ENCODE measurements around the gene CALU.

The CALU gene

DNA sequence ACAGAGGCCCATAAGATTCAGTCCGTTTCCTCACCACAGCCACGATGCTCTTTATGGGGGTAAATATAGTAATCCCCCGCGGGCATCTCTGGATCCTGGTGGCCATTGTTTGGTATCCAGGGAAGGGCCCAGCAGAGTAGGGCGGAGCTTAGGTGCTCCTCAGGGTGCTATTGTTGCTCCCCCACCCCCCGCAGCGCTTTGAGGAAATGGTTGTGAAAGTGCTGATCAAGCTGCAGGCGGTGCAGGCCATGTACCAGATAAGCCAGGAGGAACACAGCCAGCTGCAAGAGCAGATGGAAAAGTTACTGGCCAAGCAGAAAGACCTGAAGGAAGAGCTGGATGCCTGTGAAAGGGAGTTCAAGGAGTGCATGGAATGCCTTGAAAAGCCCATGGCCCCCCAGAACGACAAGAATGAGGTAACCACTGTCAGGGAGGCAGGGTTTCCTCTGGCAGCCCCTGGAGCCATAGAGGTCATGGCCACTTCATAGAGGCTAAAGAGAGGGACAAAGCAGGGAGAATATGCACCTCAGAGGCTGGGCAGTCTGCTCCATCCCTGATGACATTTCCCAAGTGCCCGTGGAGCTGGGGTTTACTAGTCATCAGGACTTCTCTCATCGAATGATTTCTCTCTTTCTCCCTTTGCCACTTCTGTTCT lies 73.5 kb downstream of the CALU start:
- no peak for DNase-seq

DNA sequence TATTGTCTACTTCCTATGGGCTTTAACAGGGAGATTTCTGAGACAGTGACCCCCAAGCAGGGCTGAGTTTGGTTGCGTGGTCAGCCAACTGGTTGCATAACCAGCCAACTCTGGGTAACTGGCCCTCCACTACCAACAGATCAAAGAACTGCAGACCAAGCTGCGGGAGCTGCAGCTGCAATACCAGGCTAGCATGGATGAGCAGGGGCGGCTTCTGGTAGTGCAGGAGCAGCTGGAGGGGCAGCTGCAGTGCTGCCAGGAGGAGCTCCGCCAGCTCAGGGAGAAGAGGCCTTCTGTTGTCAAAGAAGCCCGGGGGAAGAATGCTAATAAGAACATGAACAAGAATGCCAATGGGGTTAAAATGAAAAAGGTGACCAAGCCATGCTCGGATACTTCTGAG lies 75.3 kb downstream of the CALU start:
- DNase-seq, result no peak

DNA sequence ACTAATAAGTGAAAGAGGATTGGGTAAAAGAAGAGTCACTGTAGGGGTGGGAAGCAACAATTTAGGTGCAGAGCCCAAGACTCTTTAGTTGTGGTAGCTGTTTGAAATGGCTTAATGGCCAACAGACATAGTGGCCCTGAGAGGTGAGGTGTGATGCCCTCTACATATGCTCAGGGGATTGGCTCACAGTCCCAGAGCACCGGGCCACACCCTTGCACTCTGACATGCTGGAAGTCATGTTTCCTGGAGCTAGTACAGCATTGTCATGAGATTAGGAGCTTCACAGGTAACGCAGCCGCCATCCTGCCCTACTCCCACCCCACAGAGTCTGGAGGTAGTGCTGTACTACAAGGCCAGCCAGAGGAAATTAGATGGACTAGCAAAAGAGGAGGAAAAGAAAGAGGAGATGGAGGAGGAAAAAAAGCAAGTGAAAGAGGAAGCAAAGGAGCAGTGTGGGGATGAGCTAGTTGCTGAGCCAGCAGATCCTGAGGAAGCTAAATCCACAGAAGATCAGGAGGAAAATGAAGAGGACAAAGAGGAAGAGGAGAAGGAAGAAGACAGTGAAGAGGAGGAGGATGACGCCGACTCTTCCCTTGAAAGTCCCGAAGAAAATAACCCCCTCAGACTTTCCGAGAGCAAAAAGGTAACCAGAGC lies 76.3 kb downstream of the CALU start:
- no peak for DNase-seq

DNA sequence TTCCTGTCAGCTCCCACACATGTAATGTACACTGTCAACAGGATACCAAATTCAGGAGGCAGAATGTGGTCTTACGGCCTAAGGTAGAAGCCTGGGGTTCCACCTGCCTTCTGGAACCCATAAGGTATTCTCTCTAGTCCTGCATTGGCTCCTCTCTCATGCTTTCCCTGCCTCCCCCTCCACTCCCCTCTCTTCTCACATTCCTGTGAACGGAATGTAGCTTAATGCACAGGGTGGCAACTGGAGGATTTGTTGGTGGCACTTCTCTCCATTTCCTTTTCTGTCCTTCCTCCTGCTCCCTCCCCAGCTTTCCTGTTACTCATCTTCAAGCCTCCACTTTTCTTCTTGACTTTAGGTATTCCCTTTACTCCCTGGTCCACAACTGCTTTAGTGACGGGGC lies 79.5 kb downstream of the CALU start:
- no peak for DNase-seq
